Choroid plexus epithelial cell (primary cell): Measurements from ENCODE around the gene TBXAS1.

Source experiments
- DNase-seq: peaks from one replicate; pipeline ENCODE4 v3.0.0-alpha.2; 2010; ENCODE audit warnings: low read depth
- H3K4me3 ChIP-seq: 2 replicates; pipeline ENCODE4 v1.5.1; 2011; ENCODE audit warnings: low read depth, mild to moderate bottlenecking, control low read depth, low read length, moderate library complexity
- CTCF ChIP-seq: conservative IDR thresholded peaks from 2 replicates; pipeline ENCODE4 v1.5.1; 2011; ENCODE audit warnings: low read depth, mild to moderate bottlenecking, control low read depth, inconsistent platforms, low read length, moderate library complexity

Gene TBXAS1

GRCh38 chr7:139811066-139811465 lies 18.0 kb upstream of the TBXAS1 start:
- no peak for DNase-seq
- no peak overlapping the region for H3K4me3 ChIP-seq
- TF ChIP-seq CTCF = no peak

GRCh38 chr7:139813151-139813550 lies 15.9 kb upstream of the TBXAS1 start:
- TF ChIP-seq CTCF = no peak

GRCh38 chr7:139813689-139814088 lies 15.4 kb upstream of the TBXAS1 start:
- no peak for DNase-seq
- TF ChIP-seq CTCF = no peak
- H3K4me3 ChIP-seq = no peak overlapping the region

More at GRCh38 chr7:139813151-139813550, 15.9 kb upstream of the TBXAS1 start:
- no peak overlapping the region for H3K4me3 ChIP-seq
- no peak for DNase-seq

GRCh38 chr7:139817249-139817648 lies 11.8 kb upstream of the TBXAS1 start:
- TF ChIP-seq CTCF = no peak
- no peak overlapping the region for H3K4me3 ChIP-seq
- no peak for DNase-seq

GRCh38 chr7:139820089-139820488 lies 9.0 kb upstream of the TBXAS1 start:
- DNase-seq = no peak
- no peak overlapping the region for H3K4me3 ChIP-seq
- TF ChIP-seq CTCF = no peak

GRCh38 chr7:139821349-139822105 lies 7.5 kb upstream of the TBXAS1 start:
- no peak for DNase-seq
- TF ChIP-seq CTCF = no peak
- no peak overlapping the region for H3K4me3 ChIP-seq

GRCh38 chr7:139822855-139823254 lies 6.2 kb upstream of the TBXAS1 start:
- H3K4me3 ChIP-seq = no peak overlapping the region
- TF ChIP-seq CTCF = no peak
- no peak for DNase-seq
